A549 treated with CORT108297 at 1 μM for 4 hours (cell line): ENCODE measurements around the gene IL9R. TPM values are rescaled to one million over a fixed set of nuclear protein-coding genes. Genes with fewer than 3 reads are reported as not detected.

Source experiments
- total RNA-seq: library from RNA; stranded (reverse); fragments of 200-300 nt; extraction: Qiagen RNA extraction; gene quantifications from 5 replicates; pipeline ENCODE4 v1.2.3, GENCODE V29; 2022

Gene IL9R, protein sequence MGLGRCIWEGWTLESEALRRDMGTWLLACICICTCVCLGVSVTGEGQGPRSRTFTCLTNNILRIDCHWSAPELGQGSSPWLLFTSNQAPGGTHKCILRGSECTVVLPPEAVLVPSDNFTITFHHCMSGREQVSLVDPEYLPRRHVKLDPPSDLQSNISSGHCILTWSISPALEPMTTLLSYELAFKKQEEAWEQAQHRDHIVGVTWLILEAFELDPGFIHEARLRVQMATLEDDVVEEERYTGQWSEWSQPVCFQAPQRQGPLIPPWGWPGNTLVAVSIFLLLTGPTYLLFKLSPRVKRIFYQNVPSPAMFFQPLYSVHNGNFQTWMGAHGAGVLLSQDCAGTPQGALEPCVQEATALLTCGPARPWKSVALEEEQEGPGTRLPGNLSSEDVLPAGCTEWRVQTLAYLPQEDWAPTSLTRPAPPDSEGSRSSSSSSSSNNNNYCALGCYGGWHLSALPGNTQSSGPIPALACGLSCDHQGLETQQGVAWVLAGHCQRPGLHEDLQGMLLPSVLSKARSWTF
- 0.09 to 0.42 TPM (median 0.16 TPM) in 5 replicates for total RNA-seq

DNA sequence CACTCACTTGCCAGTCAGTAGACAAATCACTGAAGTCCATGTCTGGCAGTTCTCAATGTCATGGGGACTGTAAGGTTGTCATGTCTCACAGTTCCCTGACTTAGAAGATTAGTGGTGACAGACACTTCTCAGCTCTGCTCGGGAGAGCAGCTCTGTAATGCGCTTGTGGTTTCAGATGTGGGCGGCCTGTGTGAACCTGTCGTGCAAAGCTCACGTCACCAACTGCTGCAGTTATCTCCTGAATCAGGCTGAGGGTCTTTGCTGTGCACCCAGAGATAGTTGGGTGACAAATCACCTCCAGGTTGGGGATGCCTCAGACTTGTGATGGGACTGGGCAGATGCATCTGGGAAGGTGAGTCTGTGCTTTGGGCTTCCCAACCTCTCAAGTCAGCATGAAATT lies at the start of gene IL9R:
Gene IL9R (plus strand): TSS at position 261 of the 400 bp plus-strand sequence. CDS start 64 bp downstream, at position 325.

Other genes starting within 250 kb of the IL9R start
- 28.1 to 35.5 TPM (median 30.1 TPM) in 5 replicates for gene VAMP7, start 116.4 kb upstream of the IL9R start, total RNA-seq